Endothelial cell of umbilical vein (primary cell): ENCODE results near the gene RHOH. TPM values are rescaled to one million over a fixed set of nuclear protein-coding genes. Genes with fewer than 3 reads are reported as not detected.

Experiments used
- BruUV-seq: library from RNA; stranded (reverse); fragments of 400-500 nt; replicated peaks from 2 replicates; lab custom pipeline; 2021; lab: Mats Ljungman, UMichigan
- CTCF ChIA-PET: fragments of 300-600, 350-600 bp; sonication (Branson Sonifier 250); formaldehyde crosslinking; loops from one replicate; lab custom pipeline; 2021; ENCODE audit warnings: antibody characterized with exemption, inconsistent platforms; lab: Charles Lee
- POLR2A ChIA-PET: fragments of 300-600, 350-600 bp; sonication (Branson Sonifier 250); formaldehyde crosslinking; loops from one replicate; lab custom pipeline; 2021; ENCODE audit warnings: antibody characterized with exemption, inconsistent platforms; lab: Charles Lee
- DNase-seq: peaks from one replicate; pipeline ENCODE4 v3.0.0-alpha.2; 2011; ENCODE audit warnings: low read depth, low spot score
- FAIRE-seq: peaks from 2 replicates; lab custom pipeline; 2011; peaks lifted over from hg19 to GRCh38; lab: Jason Lieb, UNC
- H2AFZ ChIP-seq: 2 replicates; pipeline ENCODE4 v1.6.0; 2012; ENCODE audit warnings: low read depth, low read length, control low read depth, inconsistent platforms
- H3K27ac ChIP-seq: 2 replicates; pipeline ENCODE4 v1.5.1; 2011; ENCODE audit warnings: low read depth, mild to moderate bottlenecking, control low read depth, low read length, moderate library complexity; ENCODE audit not compliant: insufficient read depth
- H3K27me3 ChIP-seq, 2 experiments: 2 replicates each; pipeline versions ENCODE4 v1.6.0 to v1.6.1; 2011; ENCODE audit warnings: low read length in 2 of 2, mixed read lengths in 1 of 2; ENCODE audit not compliant: control insufficient read depth in 2 of 2, insufficient read depth in 2 of 2
- H3K36me3 ChIP-seq, 2 experiments: 2 replicates in 1 of 2; 3 replicates in 1 of 2; pipeline ENCODE4 v1.5.1; 2011; ENCODE audit warnings: low read length in 2 of 2, mild to moderate bottlenecking in 1 of 2, moderate library complexity in 1 of 2; ENCODE audit not compliant: control insufficient read depth in 2 of 2, insufficient read depth in 2 of 2; ENCODE audit errors: extremely low read depth in 1 of 2
- H3K4me1 ChIP-seq: 3 replicates; pipeline ENCODE4 v1.5.1; 2011; ENCODE audit warnings: mild to moderate bottlenecking, low read length; ENCODE audit not compliant: control insufficient read depth, insufficient read depth; ENCODE audit errors: extremely low read depth
- H3K4me2 ChIP-seq: 2 replicates; pipeline ENCODE4 v1.6.1; 2011; ENCODE audit warnings: low read length, control low read depth, mixed read lengths; ENCODE audit not compliant: insufficient read depth
- H3K4me3 ChIP-seq, 3 experiments: fragments of 200-600 bp in 1 of 3; sonication (generic), shearing (Covaris generic) in 1 of 3; replicated peaks in 1 of 3; 2 replicates each; pipeline ENCODE4 v1.5.1; 2011 to 2016; ENCODE audit warnings: control low read depth in 3 of 3, low read length in 3 of 3, mild to moderate bottlenecking in 2 of 3, inconsistent platforms in 1 of 3, low read depth in 1 of 3, moderate library complexity in 1 of 3; ENCODE audit not compliant: insufficient read depth in 1 of 3
- H3K79me2 ChIP-seq: 2 replicates; pipeline ENCODE4 v1.6.0; 2012; ENCODE audit warnings: low read length, inconsistent platforms; ENCODE audit not compliant: control insufficient read depth, insufficient read depth
- H3K9ac ChIP-seq: replicated peaks from 2 replicates; pipeline ENCODE3; 2011; ENCODE audit warnings: low read length, control low read depth; ENCODE audit not compliant: insufficient read depth; ENCODE audit errors: extremely low read depth
- H3K9me1 ChIP-seq: replicated peaks from 3 replicates; pipeline ENCODE4 v1.6.0; 2011; ENCODE audit warnings: mild to moderate bottlenecking, low read length; ENCODE audit not compliant: control insufficient read depth, insufficient read depth; ENCODE audit errors: extremely low read depth
- H3K9me3 ChIP-seq: replicated peaks from 2 replicates; pipeline ENCODE4 v1.5.1; 2012; ENCODE audit warnings: low read length, inconsistent platforms; ENCODE audit not compliant: control insufficient read depth, insufficient read depth
- H4K20me1 ChIP-seq: replicated peaks from 2 replicates; pipeline ENCODE3; 2011; ENCODE audit warnings: mild to moderate bottlenecking, low read length; ENCODE audit not compliant: control insufficient read depth, insufficient read depth; ENCODE audit errors: extremely low read depth
- EZH2 ChIP-seq: IDR thresholded peaks from 2 replicates; pipeline ENCODE4 v1.6.1; 2012; ENCODE audit warnings: borderline replicate concordance, low read depth, mild to moderate bottlenecking, moderate library complexity, low read length, inconsistent platforms; ENCODE audit not compliant: severe bottlenecking
- FOS ChIP-seq: IDR thresholded peaks from 2 replicates; pipeline ENCODE4 v1.6.1; 2011; ENCODE audit warnings: mild to moderate bottlenecking, low read length, moderate library complexity, borderline replicate concordance; ENCODE audit not compliant: insufficient read depth
- GATA2 ChIP-seq: IDR thresholded peaks from 2 replicates; pipeline ENCODE4 v1.7.0; 2011; ENCODE audit warnings: low read depth, mild to moderate bottlenecking, moderate library complexity, mixed read lengths, low read length; ENCODE audit not compliant: insufficient read length, insufficient read depth
- JUN ChIP-seq: IDR thresholded peaks from 2 replicates; pipeline ENCODE4 v1.6.1; 2011; ENCODE audit warnings: borderline replicate concordance, low read depth; ENCODE audit not compliant: insufficient read length, insufficient read depth
- MYC ChIP-seq: IDR thresholded peaks from one replicate; pipeline ENCODE4 v1.6.1; 2011; ENCODE audit warnings: mild to moderate bottlenecking, low read depth, low read length
- POLR2A ChIP-seq: IDR thresholded peaks from 2 replicates; pipeline ENCODE4 v1.6.1; 2012; ENCODE audit warnings: low read depth, mild to moderate bottlenecking, control low read depth, low read length
- POLR2AphosphoS5 ChIP-seq: IDR thresholded peaks from 2 replicates; pipeline ENCODE4 v1.6.1; 2012; ENCODE audit warnings: low read depth, mild to moderate bottlenecking, control low read depth, low read length, moderate library complexity; ENCODE audit not compliant: insufficient read depth
- dilution Hi-C: fragments of 300-500 bp; cut with MboI; formaldehyde crosslinking; loops from one replicate; pipeline ENCODE4 v1.15.0; 2019; ENCODE audit warnings: low sequenced_read_pairs; ENCODE audit not compliant: extremely low pct_ligation_motif_present
- intact Hi-C: fragments of 100-400 bp; cut with micrococcal nuclease; formaldehyde crosslinking; loops from one replicate; pipeline ENCODE4 v1.10.0; 2022
- polyA plus RNA-seq, 4 experiments: library from polyadenylated mRNA; depleted of rRNA in 3 of 4; stranded (reverse) in 3 of 4; unstranded in 1 of 4; fragments of >200 nt; gene quantifications; 2 replicates each; pipeline versions ENCODE4 v1.2.1 to v1.2.3, GENCODE V29; 2011 to 2012; ENCODE audit warnings: missing spikeins in 1 of 4
- total RNA-seq: library from RNA; stranded (reverse); gene quantifications from 2 replicates; pipeline ENCODE4 v1.2.3, GENCODE V29; 2021
- TF ChIP-seq, protein P1 (sequence below): IDR thresholded peaks from 2 replicates; pipeline ENCODE4 v1.6.1; 2011; ENCODE audit not compliant: insufficient read depth, insufficient read length
- TF ChIP-seq, protein P2 (sequence below), 2 donors: IDR thresholded peaks; 1 replicate in 1 of 2; 2 replicates in 1 of 2; pipeline ENCODE4 v1.5.1; 2011; ENCODE audit warnings: low read length in 2 of 2, mild to moderate bottlenecking in 2 of 2, moderate library complexity in 2 of 2, control low read depth in 1 of 2, inconsistent platforms in 1 of 2, low read depth in 1 of 2; ENCODE audit not compliant: insufficient read depth in 1 of 2; ENCODE audit errors: extremely low read depth in 1 of 2

The RHOH gene
- total and polyA plus RNA-seq, 2 donors (not counting 3 experiments of a cell fraction or from before 2014, with no cell fraction given) = not detected

DNA sequence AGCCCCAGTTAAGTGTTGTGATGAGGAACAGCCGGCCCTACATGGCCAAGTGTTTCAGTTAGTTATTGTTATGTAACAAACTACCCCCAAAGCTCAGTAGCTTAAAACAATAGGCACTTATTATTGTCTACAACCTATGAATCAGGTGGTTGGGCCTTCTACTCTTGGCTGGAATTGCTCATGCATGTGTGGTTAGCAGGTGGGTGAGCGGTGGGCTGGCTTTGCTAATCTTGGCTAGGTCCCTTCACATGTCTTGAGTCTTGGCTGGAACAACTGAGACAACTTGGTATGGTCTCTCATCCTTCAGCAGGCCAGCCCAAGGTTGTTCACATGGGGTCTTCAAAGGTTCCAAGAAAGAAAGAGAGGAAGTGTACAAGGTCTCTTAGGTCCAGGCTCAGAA lies 83.8 kb downstream of the RHOH start:
- dilution Hi-C loops (no loop called here), intact Hi-C loops (no loop called here)

More for the DNA sequence above, 83.8 kb downstream of the RHOH start:
- CTCF ChIA-PET = interaction anchor here (1.1 kb wide), 1 partner anchor 29 kb away, joined by 3 read pairs; no protein-coding TSS in a partner anchor
- Histone ChIP-seq H3K27me3 (no peaks in the 10 kb centered on the region), H3K79me2 (no peaks in the 10 kb centered on the region), H3K36me3 (no peaks in the 10 kb centered on the region), H3K9ac (no peak overlapping the region), H3K4me2 (no peak overlapping the region), H3K9me3 (no peaks in the 10 kb centered on the region), H4K20me1 (no peaks in the 10 kb centered on the region), H3K27ac (no peak overlapping the region), H3K4me3 (no peak overlapping the region), H3K4me1 (no peaks in the 10 kb centered on the region), H2AFZ (no peak overlapping the region), H3K9me1 (no peaks in the 10 kb centered on the region)
- DNase-seq = no peak
- no peak for TF ChIP-seq POLR2AphosphoS5
- no peak for TF ChIP-seq MYC
- TF ChIP-seq, protein P1, sequence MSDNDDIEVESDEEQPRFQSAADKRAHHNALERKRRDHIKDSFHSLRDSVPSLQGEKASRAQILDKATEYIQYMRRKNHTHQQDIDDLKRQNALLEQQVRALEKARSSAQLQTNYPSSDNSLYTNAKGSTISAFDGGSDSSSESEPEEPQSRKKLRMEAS = no peak
- TF ChIP-seq POLR2A = no peak
- TF ChIP-seq EZH2 = no peak
- no peak for TF ChIP-seq JUN
- no peak for TF ChIP-seq GATA2
- TF ChIP-seq FOS = no peak
- TF ChIP-seq, protein P2, sequence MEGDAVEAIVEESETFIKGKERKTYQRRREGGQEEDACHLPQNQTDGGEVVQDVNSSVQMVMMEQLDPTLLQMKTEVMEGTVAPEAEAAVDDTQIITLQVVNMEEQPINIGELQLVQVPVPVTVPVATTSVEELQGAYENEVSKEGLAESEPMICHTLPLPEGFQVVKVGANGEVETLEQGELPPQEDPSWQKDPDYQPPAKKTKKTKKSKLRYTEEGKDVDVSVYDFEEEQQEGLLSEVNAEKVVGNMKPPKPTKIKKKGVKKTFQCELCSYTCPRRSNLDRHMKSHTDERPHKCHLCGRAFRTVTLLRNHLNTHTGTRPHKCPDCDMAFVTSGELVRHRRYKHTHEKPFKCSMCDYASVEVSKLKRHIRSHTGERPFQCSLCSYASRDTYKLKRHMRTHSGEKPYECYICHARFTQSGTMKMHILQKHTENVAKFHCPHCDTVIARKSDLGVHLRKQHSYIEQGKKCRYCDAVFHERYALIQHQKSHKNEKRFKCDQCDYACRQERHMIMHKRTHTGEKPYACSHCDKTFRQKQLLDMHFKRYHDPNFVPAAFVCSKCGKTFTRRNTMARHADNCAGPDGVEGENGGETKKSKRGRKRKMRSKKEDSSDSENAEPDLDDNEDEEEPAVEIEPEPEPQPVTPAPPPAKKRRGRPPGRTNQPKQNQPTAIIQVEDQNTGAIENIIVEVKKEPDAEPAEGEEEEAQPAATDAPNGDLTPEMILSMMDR (IDR thresholded peaks at IDR 0.05; ENCODE audit: extremely low read depth in 1 of 2, insufficient read depth in 1 of 2, low read depth in 1 of 2, low read length in 2 of 2) = no peak
- no peak for FAIRE-seq
- POLR2A ChIA-PET = no interaction called here
- BruUV-seq = no TSS peak
